Vagina (tissue), 2 donors: Measurements from ENCODE around the gene GH2. TPM values are rescaled to one million over a fixed set of nuclear protein-coding genes. Genes with fewer than 3 reads are reported as not detected.
A peak's percentile ranks its signal among the peaks of the same experiment; 100 is the strongest.

ENCODE experiments used
- DNase-seq, 2 donors: peaks; one replicate each; pipeline ENCODE4 v3.0.0-alpha.2; 2017; ENCODE audit errors: extremely low spot score in 2 of 2
- H3K27ac ChIP-seq: fragments of 200-600 bp; sonication (generic); one replicate; pipeline ENCODE4 v1.5.1; 2019
- H3K27me3 ChIP-seq: fragments of 200-600 bp; sonication (generic); one replicate; pipeline ENCODE4 v1.5.1; 2019
- H3K36me3 ChIP-seq, 2 donors: fragments of 200-600 bp; sonication (generic); one replicate each; pipeline ENCODE4 v1.5.1; 2017 to 2019
- H3K4me1 ChIP-seq: fragments of 200-600 bp; sonication (generic); one replicate; pipeline ENCODE4 v1.5.1; 2019
- H3K4me3 ChIP-seq, 2 donors: fragments of 200-600 bp; sonication (generic); 1 replicate in 1 of 2; 2 replicates in 1 of 2; pipeline ENCODE4 v1.5.1; 2016 to 2019
- H3K9me3 ChIP-seq: fragments of 200-600 bp; sonication (generic); one replicate; pipeline ENCODE4 v1.5.1; 2019
- POLR2A ChIP-seq, 2 donors: fragments of 450-650 bp; IDR thresholded peaks; one replicate each; pipeline ENCODE4 v1.6.1; 2017; ENCODE audit warnings: antibody characterized with exemption in 2 of 2, mild to moderate bottlenecking in 2 of 2, moderate library complexity in 2 of 2
- POLR2AphosphoS5 ChIP-seq, 2 donors: sonication (generic); formaldehyde crosslinking; IDR thresholded peaks; one replicate each; pipeline ENCODE4 v1.9.0; 2017; ENCODE audit warnings: antibody characterized with exemption in 2 of 2, mild to moderate bottlenecking in 2 of 2, low read depth in 1 of 2; ENCODE audit not compliant: insufficient read depth in 1 of 2
- intact Hi-C: fragments of 100-400 bp; cut with DNase I; formaldehyde crosslinking; loops from one replicate; pipeline ENCODE4 v1.15.1; 2023
- total RNA-seq: library from RNA; depleted of rRNA; stranded (reverse); fragments of >200 nt; gene quantifications from one replicate; pipeline ENCODE4 v1.2.3, GENCODE V29; 2016
- TF ChIP-seq, protein P1 (sequence below), 3 experiments: fragments of 450-650 bp in 2 of 3; fragments of 200-600 bp in 1 of 3; sonication (generic) in 1 of 3; IDR thresholded peaks; one replicate each; pipeline ENCODE4 v1.5.1; 2017 to 2019; ENCODE audit warnings: antibody characterized with exemption in 3 of 3, mild to moderate bottlenecking in 2 of 3, moderate library complexity in 2 of 3

GH2 gene
- total RNA-seq, 1 donor from 2014 or later, result not detected

DNA sequence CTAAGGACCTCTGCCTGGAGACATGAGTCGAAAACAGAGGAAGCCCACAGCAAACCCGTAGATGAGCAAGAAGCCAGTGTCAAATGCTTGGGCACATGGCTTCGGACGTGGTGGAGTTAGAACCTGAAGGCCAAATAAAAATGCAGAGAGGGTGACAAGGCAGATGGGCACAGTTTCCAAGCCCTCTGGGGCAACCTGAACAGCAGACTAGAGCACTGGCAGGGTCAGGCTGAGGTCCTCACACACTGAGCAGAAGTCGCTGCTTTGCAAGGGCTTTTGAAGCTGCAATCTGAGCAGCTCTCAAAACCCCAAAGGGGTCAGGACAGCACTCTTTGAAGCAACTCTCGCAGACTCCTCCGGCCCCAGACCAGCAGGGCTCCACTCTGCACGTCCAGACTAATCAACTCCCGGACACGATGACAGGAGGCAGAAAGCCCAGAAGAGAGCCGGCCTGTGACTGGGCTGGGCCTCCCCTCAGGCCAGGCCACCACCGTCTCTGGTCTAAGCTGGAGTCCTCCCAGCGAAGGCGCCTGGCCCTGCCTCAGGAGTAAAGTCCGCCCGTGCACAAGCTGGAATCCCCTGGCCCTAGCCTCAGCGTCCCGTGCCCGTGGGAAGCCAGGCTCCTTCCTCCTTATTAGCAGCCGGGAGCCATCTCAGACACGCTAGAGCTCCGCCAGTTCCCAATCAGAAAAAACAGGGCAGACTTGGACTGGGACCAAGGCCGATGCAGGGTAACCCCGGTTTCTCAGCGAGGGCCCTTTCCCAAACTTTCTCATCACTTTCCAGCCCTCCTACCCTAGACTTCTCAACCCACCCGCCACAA is 40.2 kb downstream of the GH2 start:
- no peak for DNase-seq
- Histone ChIP-seq H3K9me3 (no peaks in the 10 kb centered on the region), H3K27me3 (no peaks in the 10 kb centered on the region), H3K36me3 (peaks cover 0 to 9% of the 10 kb centered on the region in 2 donors), H3K4me3 (peak overlapping the region; percentile 96 to 100), H3K27ac (peak overlapping the region; percentile 97), H3K4me1 (peaks cover 58% of the 10 kb centered on the region)
- peak in 1 of 2 donors; percentile 36 for TF ChIP-seq POLR2AphosphoS5 (IDR thresholded peaks at IDR 0.05; ENCODE audit: insufficient read depth in 1 of 2, low read depth in 1 of 2)
- TF ChIP-seq, protein P1, sequence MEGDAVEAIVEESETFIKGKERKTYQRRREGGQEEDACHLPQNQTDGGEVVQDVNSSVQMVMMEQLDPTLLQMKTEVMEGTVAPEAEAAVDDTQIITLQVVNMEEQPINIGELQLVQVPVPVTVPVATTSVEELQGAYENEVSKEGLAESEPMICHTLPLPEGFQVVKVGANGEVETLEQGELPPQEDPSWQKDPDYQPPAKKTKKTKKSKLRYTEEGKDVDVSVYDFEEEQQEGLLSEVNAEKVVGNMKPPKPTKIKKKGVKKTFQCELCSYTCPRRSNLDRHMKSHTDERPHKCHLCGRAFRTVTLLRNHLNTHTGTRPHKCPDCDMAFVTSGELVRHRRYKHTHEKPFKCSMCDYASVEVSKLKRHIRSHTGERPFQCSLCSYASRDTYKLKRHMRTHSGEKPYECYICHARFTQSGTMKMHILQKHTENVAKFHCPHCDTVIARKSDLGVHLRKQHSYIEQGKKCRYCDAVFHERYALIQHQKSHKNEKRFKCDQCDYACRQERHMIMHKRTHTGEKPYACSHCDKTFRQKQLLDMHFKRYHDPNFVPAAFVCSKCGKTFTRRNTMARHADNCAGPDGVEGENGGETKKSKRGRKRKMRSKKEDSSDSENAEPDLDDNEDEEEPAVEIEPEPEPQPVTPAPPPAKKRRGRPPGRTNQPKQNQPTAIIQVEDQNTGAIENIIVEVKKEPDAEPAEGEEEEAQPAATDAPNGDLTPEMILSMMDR (IDR thresholded peaks at IDR 0.05), result no peak
- intact Hi-C loops, result loop anchor here (10.0 kb wide), 1 partner anchor 1083 kb away; no protein-coding TSS in a partner anchor

DNA sequence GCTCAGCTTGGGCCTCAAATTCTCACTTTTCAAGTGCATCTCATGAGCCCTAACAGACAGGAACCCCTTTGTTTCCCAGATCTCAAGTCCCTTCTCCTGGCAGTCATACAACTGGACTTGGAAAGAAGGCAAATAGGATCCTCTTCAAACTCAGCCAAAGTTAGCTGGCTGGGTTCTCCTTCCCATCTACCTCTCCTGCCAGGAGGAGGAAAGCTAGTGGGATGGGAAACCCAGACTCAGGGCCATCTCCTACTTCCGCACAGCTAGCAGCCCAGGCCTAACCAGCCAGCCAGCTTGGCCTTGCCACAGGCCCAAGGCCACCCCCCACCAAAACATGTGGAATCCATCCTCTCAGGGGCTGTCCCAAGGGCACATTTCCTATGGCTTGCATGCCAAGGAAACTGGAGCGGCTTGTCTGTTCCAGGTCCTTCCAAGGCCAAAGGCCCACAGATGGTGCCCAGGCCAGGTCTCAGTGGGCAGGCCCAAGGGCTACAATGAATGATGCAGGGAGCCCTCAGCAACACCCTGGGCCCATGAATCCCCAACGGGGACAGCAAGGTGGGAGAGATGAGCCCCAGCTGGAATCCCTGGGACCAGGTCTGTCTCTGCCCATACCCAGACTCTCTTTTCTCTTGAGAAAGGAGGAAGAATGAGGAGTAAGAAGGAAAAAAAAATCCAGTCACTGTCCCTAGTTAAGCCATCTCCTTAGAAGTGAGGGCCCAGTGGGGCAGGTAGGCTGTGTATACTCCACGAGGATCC is 41.0 kb downstream of the GH2 start:
- DNase-seq, result no peak
- peaks cover 0 to 17% of the 10 kb centered on the region in 2 donors for H3K36me3 ChIP-seq
- no peaks in the 10 kb centered on the region for H3K9me3 ChIP-seq
- intact Hi-C loops, result loop anchor here (10.0 kb wide), 1 partner anchor 1084 kb away; no protein-coding TSS in a partner anchor
- peak overlapping the region; percentile 97 for H3K27ac ChIP-seq
- H3K27me3 ChIP-seq, result no peaks in the 10 kb centered on the region
- no peak for TF ChIP-seq POLR2AphosphoS5 (IDR thresholded peaks at IDR 0.05; ENCODE audit: insufficient read depth in 1 of 2, low read depth in 1 of 2)
- TF ChIP-seq, protein P1 (IDR thresholded peaks at IDR 0.05), result no peak
- TF ChIP-seq POLR2A (IDR thresholded peaks at IDR 0.05), result no peak
- H3K4me3 ChIP-seq, result peak overlapping the region; percentile 96 to 100
- H3K4me1 ChIP-seq, result peaks cover 58% of the 10 kb centered on the region

DNA sequence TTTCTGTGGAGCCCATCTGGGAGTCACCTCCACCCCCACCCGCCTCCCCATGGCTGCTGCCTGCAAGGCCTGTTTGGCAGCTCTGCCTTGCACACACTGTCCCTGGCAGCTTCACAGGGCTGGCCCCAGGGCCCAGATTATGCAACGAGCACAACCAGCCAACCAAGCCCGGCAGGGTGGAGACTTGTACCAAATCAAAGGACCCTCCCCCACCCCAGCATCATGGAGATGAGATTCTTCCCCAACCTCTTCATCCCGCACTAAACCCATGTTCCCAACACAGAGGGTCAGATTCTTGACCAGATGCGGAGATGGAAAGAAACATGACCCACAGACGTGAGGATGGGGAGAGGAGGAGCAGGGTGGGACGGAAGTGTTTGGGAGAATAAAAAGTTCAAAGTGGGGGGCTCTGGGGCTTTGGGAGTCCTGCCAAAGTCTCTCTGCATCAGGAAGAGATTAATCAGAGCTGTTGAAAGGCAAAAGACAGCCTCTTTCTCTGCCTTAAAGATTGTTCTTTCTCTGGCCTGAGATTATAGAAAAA is 43.0 kb downstream of the GH2 start:
- H3K36me3 ChIP-seq, result peaks cover 0 to 38% of the 10 kb centered on the region in 2 donors
- H3K27ac ChIP-seq, result peak overlapping the region; percentile 97
- DNase-seq, result peak in 1 of 2 donors; percentile 97
- peak overlapping the region; percentile 25 for H3K4me3 ChIP-seq
- no peaks in the 10 kb centered on the region for H3K27me3 ChIP-seq
- intact Hi-C loops, result no loop called here
- no peaks in the 10 kb centered on the region for H3K9me3 ChIP-seq
- peaks cover 65% of the 10 kb centered on the region for H3K4me1 ChIP-seq
- TF ChIP-seq POLR2A (IDR thresholded peaks at IDR 0.05) (no peak), POLR2AphosphoS5 (IDR thresholded peaks at IDR 0.05; ENCODE audit: insufficient read depth in 1 of 2, low read depth in 1 of 2) (peak; percentile 89 to 90)
- TF ChIP-seq, protein P1 (IDR thresholded peaks at IDR 0.05), result no peak

DNA sequence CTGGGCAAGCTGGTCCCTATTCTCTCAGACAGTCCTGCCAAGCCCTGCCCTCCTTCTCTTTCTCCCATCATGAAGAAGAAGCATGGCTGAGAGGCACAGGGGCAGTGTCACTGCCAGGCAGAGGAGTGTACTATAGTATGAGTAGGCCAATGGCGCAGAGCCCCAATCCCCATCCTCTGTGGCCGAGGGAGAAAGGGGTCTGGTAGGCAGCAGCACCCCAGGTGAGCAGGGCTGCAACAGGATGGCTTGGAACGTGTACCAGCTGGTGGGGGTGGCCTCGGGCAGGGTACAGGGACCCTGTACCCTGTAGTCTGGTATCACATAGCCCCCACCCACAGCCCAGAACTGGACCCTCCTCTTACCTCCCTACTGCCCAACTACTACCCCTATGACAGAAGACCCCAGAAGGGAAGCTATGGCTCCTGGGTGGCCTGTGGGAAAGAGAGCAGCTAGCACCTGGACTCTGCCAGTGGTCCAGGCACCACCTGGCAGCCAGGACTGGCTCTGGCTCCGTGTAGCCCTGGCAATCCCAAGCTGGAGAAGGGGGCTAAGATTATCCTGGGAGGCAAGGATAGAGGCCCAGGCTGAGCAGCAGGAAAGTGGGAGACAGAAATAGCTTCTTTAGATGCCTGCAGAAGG is 43.7 kb downstream of the GH2 start:
- Histone ChIP-seq H3K27me3 (no peaks in the 10 kb centered on the region), H3K4me3 (peak overlapping the region; percentile 16 to 25), H3K9me3 (no peaks in the 10 kb centered on the region), H3K4me1 (peaks cover 60% of the 10 kb centered on the region), H3K36me3 (peaks cover 0 to 44% of the 10 kb centered on the region in 2 donors), H3K27ac (peak overlapping the region; percentile 97)
- TF ChIP-seq POLR2A (IDR thresholded peaks at IDR 0.05) (no peak), POLR2AphosphoS5 (IDR thresholded peaks at IDR 0.05; ENCODE audit: insufficient read depth in 1 of 2, low read depth in 1 of 2) (no peak)
- TF ChIP-seq, protein P1 (IDR thresholded peaks at IDR 0.05), result no peak
- no peak for DNase-seq
- intact Hi-C loops, result no loop called here
